ENCODE measurements around the gene TSHR.

DNA sequence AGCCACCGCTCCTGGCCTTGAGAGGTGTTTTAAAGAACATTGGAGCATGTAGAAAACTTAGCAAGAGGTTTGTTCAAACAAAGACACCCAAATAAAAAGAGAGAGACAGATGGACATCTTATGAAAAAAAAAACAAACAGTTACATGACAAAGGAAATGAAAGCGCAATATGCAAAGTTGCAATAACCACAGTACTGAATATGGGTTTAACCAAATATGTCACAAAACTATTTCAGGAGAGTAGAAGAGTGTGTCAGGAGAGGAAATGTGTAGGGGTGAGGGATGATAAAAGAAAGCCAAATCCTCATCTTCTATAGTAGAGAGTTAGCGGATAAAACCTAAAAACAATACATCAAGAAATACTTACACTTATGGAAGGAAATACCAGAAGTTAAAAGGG is 166.9 kb downstream of the TSHR start:
- TF ChIP-seq, protein P1, sequence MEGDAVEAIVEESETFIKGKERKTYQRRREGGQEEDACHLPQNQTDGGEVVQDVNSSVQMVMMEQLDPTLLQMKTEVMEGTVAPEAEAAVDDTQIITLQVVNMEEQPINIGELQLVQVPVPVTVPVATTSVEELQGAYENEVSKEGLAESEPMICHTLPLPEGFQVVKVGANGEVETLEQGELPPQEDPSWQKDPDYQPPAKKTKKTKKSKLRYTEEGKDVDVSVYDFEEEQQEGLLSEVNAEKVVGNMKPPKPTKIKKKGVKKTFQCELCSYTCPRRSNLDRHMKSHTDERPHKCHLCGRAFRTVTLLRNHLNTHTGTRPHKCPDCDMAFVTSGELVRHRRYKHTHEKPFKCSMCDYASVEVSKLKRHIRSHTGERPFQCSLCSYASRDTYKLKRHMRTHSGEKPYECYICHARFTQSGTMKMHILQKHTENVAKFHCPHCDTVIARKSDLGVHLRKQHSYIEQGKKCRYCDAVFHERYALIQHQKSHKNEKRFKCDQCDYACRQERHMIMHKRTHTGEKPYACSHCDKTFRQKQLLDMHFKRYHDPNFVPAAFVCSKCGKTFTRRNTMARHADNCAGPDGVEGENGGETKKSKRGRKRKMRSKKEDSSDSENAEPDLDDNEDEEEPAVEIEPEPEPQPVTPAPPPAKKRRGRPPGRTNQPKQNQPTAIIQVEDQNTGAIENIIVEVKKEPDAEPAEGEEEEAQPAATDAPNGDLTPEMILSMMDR (IDR thresholded peaks at IDR 0.05) = no peak
- TF ChIP-seq POLR2A (IDR thresholded peaks at IDR 0.05) = no peak

All from heart left ventricle (tissue), 13 donors.